GM19240 (cell line): ENCODE measurements around the gene SAP30BP.

ENCODE experiments used
- DNase-seq: peaks from one replicate; pipeline ENCODE4 v3.0.0; 2011; ENCODE audit warnings: low spot score; ENCODE audit not compliant: insufficient read length

The SAP30BP gene

DNA sequence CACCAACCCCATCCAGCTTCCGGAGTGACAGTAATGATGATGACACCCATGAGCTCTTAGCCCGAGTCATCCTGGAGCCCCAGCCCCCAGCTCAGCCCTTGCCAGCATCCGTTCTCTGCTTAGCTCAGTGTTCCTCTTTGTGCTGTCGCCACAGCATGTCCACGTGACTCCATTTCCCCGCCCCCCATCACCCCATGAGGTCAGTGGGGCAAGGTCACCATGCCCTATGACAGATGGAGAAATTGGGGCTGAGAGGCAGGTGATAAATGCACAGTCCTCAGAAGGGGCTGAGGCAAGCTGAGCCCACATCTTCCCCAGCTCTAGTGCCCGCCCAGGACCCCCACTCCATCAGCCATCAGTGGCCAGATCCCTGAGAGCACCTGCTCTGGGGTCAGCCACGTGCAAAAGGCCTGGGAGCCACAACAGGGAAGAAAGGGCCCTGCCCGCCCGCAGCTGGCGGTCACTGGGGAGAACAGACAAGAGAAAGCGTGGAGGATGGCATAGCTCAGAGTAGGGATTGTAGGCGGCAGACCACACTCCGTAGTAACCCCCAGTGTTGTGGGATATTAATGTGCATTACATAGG, 71.2 kb downstream of the SAP30BP start:
- DNase-seq = no peak

DNA sequence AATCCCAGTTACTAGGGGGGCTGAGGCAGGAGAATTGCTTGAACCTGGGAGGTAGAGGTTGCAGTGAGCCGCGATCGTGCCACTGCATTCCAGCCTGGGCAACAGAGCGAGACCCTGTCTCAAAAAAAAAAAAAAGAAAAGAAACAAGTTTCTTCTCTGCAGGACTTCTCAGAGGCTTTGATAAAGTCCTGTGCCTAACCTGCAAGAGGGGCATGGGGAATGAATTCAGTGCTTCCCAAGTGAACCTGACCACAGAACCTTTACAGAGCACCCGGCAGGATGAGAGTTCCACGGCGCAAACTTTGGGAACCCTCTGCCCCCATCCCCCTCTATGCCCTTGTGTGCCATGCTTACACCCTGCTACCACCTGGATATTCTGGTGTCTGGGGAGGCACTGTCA, 72.0 kb downstream of the SAP30BP start:
- no peak for DNase-seq

DNA sequence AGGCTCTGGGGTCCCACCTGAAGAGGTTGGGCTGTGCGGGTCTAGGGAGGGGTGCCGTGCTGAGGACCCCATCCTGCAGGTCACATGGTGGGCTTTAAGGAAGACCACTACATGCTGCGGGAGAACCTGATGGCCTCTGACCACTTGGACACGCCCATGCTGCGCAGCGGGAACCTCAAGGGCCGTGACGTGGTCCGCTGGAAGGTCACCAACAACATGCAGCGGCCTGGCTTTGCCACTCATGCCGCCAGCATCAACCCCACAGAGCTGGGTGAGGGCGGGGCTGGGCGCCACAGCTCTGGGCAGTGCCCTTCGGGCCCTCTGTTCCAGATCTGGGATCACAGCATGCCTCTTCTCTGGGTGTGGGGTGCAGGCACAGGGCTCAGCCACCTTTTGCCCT, 72.7 kb downstream of the SAP30BP start:
- DNase-seq = no peak

DNA sequence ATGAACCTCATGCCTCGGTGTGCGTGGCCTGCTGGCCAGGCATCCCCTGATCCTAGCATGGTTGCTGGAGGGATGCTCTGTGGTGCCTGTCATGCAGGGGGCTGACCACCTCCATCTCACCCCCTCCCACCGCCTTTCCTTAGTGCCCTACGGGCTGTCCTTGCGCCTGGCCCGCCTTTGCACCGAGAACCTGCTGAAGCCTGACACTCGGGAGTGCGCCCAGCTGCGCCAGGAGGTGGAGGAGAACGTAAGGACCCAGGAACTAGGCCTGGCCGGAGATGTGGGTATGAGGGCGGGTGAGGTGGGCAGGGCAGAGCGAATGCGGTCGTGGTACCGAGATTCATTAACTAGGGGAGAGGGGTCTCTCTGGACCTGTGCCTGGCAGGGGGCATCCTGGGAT, 73.1 kb downstream of the SAP30BP start:
- no peak for DNase-seq

DNA sequence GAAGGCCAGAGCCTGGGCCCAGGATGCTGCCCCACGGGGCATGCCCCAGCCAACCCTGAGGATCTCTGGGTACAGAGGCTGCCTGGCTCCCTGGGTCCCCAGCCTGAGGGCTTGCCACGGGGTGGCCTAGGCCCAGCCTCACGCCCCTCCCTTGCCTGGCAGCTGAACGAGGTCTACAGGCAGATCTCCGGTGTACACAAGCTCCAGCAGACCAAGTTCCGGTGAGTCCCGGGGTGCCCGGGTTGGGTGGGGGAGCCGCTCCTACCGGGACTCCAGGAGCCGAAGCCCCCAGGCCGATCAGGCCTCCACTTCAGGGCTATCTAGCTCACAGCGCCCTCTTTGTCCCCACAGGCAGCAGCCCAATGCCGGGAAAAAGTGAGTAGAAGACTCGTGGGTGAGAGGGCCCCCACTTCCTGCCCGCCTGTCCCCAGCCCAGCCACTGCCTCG, 73.5 kb downstream of the SAP30BP start:
- no peak for DNase-seq

DNA sequence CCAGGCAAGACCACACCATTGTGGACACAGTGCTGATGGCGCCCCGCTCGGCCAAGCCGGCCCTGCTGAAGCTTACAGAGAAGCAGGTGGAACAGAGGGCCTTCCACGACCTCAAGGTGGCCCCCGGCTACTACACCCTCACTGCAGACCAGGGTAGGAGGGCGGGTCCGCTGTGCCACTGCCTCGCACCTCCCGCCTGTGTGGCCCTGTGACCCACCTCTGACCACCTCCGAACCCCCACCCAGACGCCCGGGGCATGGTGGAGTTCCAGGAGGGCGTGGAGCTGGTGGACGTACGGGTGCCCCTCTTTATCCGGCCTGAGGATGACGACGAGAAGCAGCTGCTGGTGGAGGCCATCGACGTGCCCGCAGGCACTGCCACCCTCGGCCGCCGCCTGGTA, 75.2 kb downstream of the SAP30BP start:
- DNase-seq = no peak

DNA sequence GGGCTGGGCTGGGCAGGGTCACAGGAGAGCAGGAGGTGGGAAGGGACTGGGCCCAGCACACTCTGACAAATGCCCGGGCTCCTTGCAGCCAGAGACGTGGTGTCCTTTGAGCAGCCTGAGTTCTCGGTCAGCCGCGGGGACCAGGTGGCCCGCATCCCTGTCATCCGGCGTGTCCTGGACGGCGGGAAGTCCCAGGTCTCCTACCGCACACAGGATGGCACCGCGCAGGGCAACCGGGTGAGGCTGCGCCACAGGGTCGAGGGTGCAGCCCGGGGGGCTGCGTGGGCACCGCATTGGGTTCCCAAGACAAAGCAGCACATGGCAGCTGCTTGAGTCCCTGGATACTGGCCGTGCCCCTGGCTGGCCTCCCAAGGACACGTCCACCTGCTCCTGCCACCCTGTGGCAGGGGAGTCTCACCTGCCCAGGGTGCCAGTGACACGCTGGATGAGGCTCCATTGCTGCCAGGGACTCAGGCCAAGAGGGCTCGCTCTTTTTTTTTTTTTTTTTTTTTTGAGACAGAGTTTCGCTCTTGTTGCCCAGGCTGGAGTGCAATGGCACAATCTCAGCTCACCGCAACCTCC, 76.6 kb downstream of the SAP30BP start:
- no peak for DNase-seq

DNA sequence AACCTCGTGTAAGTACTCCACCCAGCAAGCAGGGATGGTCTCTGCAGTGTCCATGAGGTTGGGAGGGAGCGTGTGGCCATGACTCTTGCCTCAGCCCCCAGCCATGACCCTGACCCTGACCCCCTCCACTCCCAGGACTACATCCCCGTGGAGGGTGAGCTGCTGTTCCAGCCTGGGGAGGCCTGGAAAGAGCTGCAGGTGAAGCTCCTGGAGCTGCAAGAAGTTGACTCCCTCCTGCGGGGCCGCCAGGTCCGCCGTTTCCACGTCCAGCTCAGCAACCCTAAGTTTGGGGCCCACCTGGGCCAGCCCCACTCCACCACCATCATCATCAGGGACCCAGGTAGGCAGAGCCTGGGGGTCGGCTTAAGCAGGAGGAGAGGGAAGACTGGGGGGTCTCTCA, 81.6 kb downstream of the SAP30BP start:
- DNase-seq = no peak

DNA sequence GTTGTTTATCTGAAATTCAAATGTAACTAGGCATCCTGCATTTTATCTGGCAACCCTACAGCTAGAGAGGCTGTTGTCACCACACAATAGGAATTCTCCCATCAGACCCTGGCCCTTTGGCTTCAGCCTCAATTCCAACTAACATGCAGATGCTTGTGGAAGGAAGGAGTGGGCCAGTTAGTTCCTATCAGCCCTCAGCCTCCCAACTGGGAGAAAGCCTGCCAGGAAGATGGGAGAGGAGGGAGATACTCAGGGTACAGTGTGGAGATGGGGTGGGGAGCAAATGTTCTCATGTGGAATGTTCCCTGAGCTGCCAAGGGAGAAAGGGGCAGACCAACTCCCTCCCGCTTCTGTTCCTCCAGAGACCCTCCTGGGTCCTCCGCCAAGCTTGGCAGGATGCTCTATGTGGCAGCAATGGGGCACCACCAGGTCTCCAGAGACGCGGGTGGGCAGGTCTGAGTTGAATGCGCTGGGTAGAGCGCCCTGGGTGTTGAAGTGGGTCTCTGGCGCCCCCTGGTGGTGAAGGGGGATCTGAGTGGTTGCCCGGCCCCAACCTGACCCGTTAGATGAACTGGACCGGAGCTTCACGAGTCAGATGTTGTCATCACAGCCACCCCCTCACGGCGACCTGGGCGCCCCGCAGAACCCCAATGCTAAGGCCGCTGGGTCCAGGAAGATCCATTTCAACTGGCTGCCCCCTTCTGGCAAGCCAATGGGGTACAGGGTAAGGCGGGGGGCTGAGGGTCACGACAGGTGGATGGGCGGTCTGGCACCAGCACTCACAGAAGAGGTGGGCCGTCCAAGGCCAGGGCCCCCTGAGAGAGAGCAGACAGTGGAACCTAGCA, 82.6 kb downstream of the SAP30BP start:
- DNase-seq = peak; percentile 94

DNA sequence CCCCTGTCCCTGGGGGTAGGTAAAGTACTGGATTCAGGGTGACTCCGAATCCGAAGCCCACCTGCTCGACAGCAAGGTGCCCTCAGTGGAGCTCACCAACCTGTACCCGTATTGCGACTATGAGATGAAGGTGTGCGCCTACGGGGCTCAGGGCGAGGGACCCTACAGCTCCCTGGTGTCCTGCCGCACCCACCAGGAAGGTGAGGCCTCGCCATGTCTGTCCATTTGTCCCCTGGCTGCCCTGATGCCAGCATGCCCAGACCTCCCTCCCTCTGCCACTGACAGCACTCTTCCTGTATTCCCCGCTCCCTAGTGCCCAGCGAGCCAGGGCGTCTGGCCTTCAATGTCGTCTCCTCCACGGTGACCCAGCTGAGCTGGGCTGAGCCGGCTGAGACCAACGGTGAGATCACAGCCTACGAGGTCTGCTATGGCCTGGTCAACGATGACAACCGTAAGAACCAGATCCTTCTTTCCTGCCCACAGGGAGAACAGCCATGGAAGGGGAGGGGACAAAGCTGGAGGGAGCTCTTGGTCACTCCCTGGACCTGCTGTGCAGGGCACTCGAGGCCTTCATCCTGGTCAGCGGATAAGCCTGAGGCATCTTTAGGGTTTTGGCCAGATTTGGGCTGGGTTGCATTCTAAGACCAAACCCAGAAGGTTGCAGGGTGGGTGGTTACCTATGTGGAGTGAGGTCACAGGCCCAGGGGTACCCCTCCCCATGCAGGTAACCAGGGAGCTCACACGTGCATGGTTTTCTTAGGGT, 83.7 kb downstream of the SAP30BP start:
- no peak for DNase-seq

DNA sequence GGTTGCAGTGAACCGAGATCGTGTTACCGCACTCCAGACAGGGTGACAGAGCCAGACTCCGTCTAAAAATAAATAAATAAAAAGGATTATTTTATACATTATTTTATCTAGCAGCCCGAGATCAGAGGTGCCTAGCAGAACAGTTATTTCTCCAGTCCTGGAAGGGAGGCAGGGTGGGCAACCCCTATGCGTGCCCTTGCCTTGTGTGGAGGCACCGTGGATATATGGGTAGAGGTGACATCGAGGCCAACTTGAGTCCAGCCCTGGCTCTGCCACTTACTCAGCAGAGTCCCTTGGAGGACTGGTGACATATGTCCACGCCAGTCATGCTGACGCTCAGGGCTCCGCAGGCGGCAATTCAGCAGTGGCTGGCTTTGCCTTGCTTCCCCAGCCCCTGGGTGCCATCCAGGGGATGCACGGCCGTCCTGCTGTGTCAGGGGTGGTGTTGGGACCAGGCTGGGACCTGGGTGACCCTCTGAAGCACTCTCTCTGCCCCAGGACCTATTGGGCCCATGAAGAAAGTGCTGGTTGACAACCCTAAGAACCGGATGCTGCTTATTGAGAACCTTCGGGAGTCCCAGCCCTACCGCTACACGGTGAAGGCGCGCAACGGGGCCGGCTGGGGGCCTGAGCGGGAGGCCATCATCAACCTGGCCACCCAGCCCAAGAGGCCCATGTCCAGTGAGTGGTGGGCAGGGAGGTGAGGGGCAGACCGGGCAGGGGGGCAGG, 84.7 kb downstream of the SAP30BP start:
- DNase-seq = no peak

DNA sequence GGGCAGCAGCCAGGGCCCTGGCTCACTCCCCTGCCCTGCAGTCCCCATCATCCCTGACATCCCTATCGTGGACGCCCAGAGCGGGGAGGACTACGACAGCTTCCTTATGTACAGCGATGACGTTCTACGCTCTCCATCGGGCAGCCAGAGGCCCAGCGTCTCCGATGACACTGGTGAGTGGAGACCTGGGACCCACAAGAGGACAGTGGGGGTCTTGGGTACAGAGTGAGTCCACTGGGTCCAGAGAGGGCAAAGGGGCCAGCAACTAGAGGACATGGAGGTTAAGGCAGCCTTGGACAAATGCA, 85.2 kb downstream of the SAP30BP start:
- DNase-seq = no peak

DNA sequence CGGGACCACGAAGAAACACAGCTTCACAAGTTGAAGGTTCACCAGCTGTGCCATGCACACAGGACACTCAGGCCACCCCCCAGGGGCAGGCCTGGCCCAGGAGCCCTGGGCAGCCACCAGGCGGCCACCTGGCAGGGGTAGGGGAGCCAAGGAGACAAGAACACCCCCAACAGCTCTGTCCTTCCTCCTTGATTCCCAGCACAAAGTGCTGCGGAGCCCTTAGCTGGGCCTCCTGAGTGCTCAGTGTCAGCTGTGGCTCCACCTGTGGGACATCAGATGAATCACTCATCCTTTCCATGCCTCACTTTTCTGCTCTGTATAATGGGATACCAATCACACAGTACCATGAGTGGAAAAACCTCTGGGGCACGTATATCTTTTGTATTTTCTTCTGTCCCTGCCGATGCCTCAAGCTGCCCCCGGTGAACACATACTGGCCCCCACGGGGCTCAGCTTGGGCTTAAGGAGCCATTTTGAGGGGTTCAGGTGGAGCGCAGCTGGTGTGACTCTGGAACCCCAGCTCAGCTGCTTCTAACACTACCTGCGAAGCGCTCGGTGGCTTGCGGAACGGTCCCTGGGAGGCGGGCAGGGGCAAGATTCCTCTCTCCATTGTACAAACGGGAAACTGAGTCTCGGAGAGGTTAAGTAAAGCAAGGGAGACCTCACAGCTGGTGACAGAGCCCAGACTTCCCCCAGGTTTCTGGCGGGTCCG, 85.8 kb downstream of the SAP30BP start:
- DNase-seq = no peak

DNA sequence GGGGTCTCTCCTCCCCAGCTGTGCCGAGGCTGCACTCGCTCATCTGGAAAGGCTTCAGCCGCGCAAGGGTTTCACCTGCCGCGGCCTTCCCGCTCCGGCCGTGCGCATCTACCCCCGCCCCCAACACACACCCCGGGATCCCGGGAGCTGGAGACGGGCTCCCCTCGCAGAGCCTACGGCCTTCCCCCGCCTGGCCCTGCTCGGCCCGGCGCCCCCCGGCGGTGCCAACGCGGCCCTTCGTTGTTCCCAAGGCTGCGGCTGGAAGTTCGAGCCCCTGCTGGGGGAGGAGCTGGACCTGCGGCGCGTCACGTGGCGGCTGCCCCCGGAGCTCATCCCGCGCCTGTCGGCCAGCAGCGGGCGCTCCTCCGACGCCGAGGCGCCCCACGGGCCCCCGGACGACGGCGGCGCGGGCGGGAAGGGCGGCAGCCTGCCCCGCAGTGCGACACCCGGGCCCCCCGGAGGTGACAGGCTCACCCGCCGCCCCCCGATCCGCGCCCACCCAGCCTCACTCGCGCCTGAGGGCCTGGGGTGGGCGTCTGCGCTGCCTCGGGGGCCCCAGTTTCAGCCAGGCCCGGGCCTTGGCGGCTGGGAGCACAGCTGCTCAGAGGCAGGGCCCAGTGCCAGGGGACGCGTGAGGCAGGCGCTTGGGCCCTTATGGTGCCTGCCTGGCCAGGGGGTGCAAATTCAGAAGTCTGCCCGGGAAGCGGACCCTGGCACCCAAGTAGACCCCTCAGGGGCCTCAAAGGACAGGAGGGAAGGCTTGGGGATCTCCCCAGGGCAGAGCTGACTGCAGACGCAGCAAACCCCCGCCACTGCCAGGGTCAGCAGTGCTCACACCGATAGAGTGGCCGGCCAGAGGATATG, 86.6 kb downstream of the SAP30BP start:
- peak; percentile 70 for DNase-seq

DNA sequence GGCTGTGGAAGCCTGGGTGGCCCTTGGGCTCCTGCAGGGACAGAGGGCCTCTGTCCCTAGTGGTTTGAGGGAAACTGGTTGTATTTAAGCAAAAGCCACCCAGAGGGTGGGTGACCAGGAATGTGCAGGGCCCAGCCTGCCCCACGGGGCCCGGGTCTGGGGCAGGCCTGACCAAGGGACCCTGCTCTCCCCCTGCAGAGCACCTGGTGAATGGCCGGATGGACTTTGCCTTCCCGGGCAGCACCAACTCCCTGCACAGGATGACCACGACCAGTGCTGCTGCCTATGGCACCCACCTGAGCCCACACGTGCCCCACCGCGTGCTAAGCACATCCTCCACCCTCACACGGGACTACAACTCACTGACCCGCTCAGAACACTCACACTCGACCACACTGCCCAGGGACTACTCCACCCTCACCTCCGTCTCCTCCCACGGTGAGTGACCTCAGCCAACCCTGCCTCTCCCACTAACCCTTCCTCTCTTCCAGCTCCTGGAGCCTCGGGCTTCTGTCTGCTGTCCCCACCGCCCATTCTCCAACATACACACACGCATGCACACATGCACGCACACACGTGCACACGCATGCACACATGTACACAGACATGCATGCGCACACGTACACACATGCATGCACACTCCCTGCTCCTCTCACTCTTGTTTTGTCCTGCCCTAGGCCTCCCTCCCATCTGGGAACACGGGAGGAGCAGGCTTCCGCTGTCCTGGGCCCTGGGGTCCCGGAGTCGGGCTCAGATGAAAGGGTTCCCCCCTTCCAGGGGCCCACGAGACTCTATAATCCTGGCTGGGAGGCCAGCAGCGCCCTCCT, 87.5 kb downstream of the SAP30BP start:
- no peak for DNase-seq

DNA sequence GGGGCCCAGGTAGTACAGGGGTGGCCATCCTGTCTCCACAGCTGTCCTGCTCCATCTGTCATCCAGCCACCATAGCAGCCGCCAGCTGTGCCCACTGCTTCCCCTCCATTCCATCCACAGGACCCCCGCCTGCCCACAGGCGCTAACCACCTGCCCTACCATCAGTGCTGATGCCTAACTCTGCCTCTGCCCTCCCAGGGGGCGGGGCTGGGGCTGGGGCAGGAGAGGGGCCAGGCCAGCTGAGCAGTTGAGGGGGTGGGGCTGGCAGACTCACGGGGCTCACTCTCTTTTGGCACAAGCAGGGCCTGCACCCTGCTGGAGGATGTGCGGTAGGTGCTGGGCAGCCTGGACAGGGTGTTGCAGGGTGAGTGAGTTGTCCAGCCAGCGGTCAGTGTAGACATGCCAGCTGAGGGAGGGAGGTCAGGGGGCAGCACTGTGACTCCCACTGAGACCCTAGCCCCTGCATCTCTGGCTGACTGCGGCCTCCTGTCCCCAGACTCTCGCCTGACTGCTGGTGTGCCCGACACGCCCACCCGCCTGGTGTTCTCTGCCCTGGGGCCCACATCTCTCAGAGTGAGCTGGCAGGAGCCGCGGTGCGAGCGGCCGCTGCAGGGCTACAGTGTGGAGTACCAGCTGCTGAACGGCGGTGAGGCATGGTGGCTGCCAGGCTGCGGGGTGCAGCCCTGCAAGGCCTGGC, 88.2 kb downstream of the SAP30BP start:
- no peak for DNase-seq

DNA sequence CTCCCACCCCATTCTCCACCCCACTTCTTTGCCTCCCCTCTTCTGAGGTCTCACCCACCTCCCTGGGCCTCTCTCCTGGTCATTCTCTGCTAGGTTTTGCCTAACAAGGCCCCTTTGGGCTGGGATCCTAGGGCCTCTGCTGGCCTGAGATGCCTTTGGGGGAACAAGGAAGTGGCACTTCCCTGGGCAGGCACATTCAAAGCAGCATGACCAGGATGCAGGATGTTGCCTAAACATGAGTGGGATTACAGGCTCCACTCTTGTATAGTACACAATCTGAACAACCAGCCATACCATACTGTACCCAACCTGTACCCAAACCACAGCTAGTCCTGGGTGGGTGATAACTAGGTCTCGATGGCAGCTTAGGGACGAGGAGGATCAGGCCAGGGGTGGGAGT, 88.9 kb downstream of the SAP30BP start:
- DNase-seq = no peak

DNA sequence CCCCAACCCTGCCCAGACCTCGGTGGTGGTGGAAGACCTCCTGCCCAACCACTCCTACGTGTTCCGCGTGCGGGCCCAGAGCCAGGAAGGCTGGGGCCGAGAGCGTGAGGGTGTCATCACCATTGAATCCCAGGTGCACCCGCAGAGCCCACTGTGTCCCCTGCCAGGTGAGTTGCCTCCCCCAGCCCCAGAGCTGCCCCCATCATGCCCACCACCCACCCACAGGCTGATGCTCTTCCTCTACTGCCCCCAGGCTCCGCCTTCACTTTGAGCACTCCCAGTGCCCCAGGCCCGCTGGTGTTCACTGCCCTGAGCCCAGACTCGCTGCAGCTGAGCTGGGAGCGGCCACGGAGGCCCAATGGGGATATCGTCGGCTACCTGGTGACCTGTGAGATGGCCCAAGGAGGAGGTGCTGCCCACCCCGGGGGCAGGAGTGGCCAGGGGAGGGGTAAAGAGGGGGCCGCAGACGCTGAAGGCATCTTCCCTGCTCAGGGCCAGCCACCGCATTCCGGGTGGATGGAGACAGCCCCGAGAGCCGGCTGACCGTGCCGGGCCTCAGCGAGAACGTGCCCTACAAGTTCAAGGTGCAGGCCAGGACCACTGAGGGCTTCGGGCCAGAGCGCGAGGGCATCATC, 89.4 kb downstream of the SAP30BP start:
- no peak for DNase-seq
